ENCODE data around the gene TRIM37. TPM values are rescaled to one million over a fixed set of nuclear protein-coding genes. Genes with fewer than 3 reads are reported as not detected.
"Not testable (repeated sequence)": the region's sequence is repeated elsewhere in the genome, so short reads cannot be mapped to it uniquely, and the experiment has no call there.

The TRIM37 gene
- total RNA-seq, 1 donor from 2014 or later = 27.7 TPM

- no peaks in the 10 kb centered on the region for H3K9me3 Mint-ChIP-seq
- no peak overlapping the region for H3K27ac Mint-ChIP-seq
- H3K4me3 Mint-ChIP-seq = no peak overlapping the region
- intact Hi-C loops (cut with micrococcal nuclease) = no loop called here
- DNase-seq (ENCODE audit: low spot score) = no peak
- no peaks in the 10 kb centered on the region for H3K27me3 Mint-ChIP-seq (ENCODE audit: insufficient read depth)
- H3K36me3 Mint-ChIP-seq (ENCODE audit: low read depth) = peaks cover 4% of the 10 kb centered on the region
- peaks cover 6% of the 10 kb centered on the region for H3K4me1 Mint-ChIP-seq (ENCODE audit: low read depth)
Measured at GRCh38 chr17:59139939-59140338, 33.3 kb upstream of the TRIM37 start.

GRCh38 chr17:59138339-59138738 lies 31.7 kb upstream of the TRIM37 start:
- DNase-seq (ENCODE audit: low spot score); H3K4me3 Mint-ChIP-seq; H3K4me1 Mint-ChIP-seq (ENCODE audit: low read depth); H3K27me3 Mint-ChIP-seq (ENCODE audit: insufficient read depth); H3K9me3 Mint-ChIP-seq; H3K36me3 Mint-ChIP-seq (ENCODE audit: low read depth); intact Hi-C loops (cut with micrococcal nuclease); H3K27ac Mint-ChIP-seq: not testable (repeated sequence)

GRCh38 chr17:59131131-59131530 lies 24.5 kb upstream of the TRIM37 start:
- no peak for DNase-seq (ENCODE audit: low spot score)
- Mint-ChIP-seq H3K4me3 (no peak overlapping the region), H3K36me3 (ENCODE audit: low read depth) (peaks cover 10% of the 10 kb centered on the region), H3K27me3 (ENCODE audit: insufficient read depth) (no peaks in the 10 kb centered on the region), H3K9me3 (no peaks in the 10 kb centered on the region), H3K4me1 (ENCODE audit: low read depth) (peaks cover 5% of the 10 kb centered on the region), H3K27ac (no peak overlapping the region)
- intact Hi-C loops (cut with micrococcal nuclease) = no loop called here

- Mint-ChIP-seq H3K4me3 (no peak overlapping the region), H3K27me3 (ENCODE audit: insufficient read depth) (no peaks in the 10 kb centered on the region), H3K9me3 (no peaks in the 10 kb centered on the region), H3K4me1 (ENCODE audit: low read depth) (peaks cover 5% of the 10 kb centered on the region), H3K36me3 (ENCODE audit: low read depth) (peaks cover 11% of the 10 kb centered on the region), H3K27ac (no peak overlapping the region)
- DNase-seq (ENCODE audit: low spot score) = no peak
- intact Hi-C loops (cut with micrococcal nuclease) = no loop called here
Measured at GRCh38 chr17:59129814-59130213, 23.1 kb upstream of the TRIM37 start.

- Mint-ChIP-seq H3K27me3 (ENCODE audit: insufficient read depth) (no peaks in the 10 kb centered on the region), H3K4me1 (ENCODE audit: low read depth) (peaks cover 5% of the 10 kb centered on the region), H3K9me3 (no peaks in the 10 kb centered on the region), H3K27ac (peak overlapping the region; percentile 9), H3K36me3 (ENCODE audit: low read depth) (peaks cover 12% of the 10 kb centered on the region), H3K4me3 (no peak overlapping the region)
- intact Hi-C loops (cut with micrococcal nuclease) = no loop called here
- DNase-seq (ENCODE audit: low spot score) = no peak
Measured at GRCh38 chr17:59126809-59127417, 20.2 kb upstream of the TRIM37 start.

- intact Hi-C loops (cut with micrococcal nuclease) = no loop called here
- H3K27ac Mint-ChIP-seq = no peak overlapping the region
- peaks cover 5% of the 10 kb centered on the region for H3K4me1 Mint-ChIP-seq (ENCODE audit: low read depth)
- DNase-seq (ENCODE audit: low spot score) = no peak
- no peak overlapping the region for H3K4me3 Mint-ChIP-seq
- no peaks in the 10 kb centered on the region for H3K27me3 Mint-ChIP-seq (ENCODE audit: insufficient read depth)
- no peaks in the 10 kb centered on the region for H3K9me3 Mint-ChIP-seq
- peaks cover 12% of the 10 kb centered on the region for H3K36me3 Mint-ChIP-seq (ENCODE audit: low read depth)
Measured at GRCh38 chr17:59124665-59125064, 18.0 kb upstream of the TRIM37 start.

GRCh38 chr17:59121901-59122480 lies 15.3 kb upstream of the TRIM37 start:
- no peaks in the 10 kb centered on the region for H3K27me3 Mint-ChIP-seq (ENCODE audit: insufficient read depth)
- H3K4me1 Mint-ChIP-seq (ENCODE audit: low read depth) = peaks cover 4% of the 10 kb centered on the region
- H3K4me3 Mint-ChIP-seq = no peak overlapping the region
- intact Hi-C loops (cut with micrococcal nuclease) = no loop called here
- H3K27ac Mint-ChIP-seq = peak overlapping the region; percentile 44
- H3K9me3 Mint-ChIP-seq = no peaks in the 10 kb centered on the region
- peaks cover 17% of the 10 kb centered on the region for H3K36me3 Mint-ChIP-seq (ENCODE audit: low read depth)
- DNase-seq (ENCODE audit: low spot score) = no peak

GRCh38 chr17:59115474-59115873 lies 8.8 kb upstream of the TRIM37 start:
- H3K36me3 Mint-ChIP-seq (ENCODE audit: low read depth) = peaks cover 28% of the 10 kb centered on the region
- no peak overlapping the region for H3K4me3 Mint-ChIP-seq
- H3K9me3 Mint-ChIP-seq = no peaks in the 10 kb centered on the region
- intact Hi-C loops (cut with micrococcal nuclease) = no loop called here
- no peaks in the 10 kb centered on the region for H3K27me3 Mint-ChIP-seq (ENCODE audit: insufficient read depth)
- H3K4me1 Mint-ChIP-seq (ENCODE audit: low read depth) = peaks cover 18% of the 10 kb centered on the region
- no peak for DNase-seq (ENCODE audit: low spot score)
- no peak overlapping the region for H3K27ac Mint-ChIP-seq

GRCh38 chr17:59111539-59111938 lies 4.9 kb upstream of the TRIM37 start:
- no peak for DNase-seq (ENCODE audit: low spot score)
- peaks cover 42% of the 10 kb centered on the region for H3K4me1 Mint-ChIP-seq (ENCODE audit: low read depth)
- H3K27me3 Mint-ChIP-seq (ENCODE audit: insufficient read depth) = peaks cover 1% of the 10 kb centered on the region
- H3K36me3 Mint-ChIP-seq (ENCODE audit: low read depth) = peaks cover 28% of the 10 kb centered on the region
- H3K27ac Mint-ChIP-seq = no peak overlapping the region
- H3K4me3 Mint-ChIP-seq = no peak overlapping the region
- intact Hi-C loops (cut with micrococcal nuclease) = no loop called here
- no peaks in the 10 kb centered on the region for H3K9me3 Mint-ChIP-seq

- H3K9me3 Mint-ChIP-seq = no peaks in the 10 kb centered on the region
- peak overlapping the region; percentile 0 for H3K27ac Mint-ChIP-seq
- no peak for DNase-seq (ENCODE audit: low spot score)
- H3K4me1 Mint-ChIP-seq (ENCODE audit: low read depth) = peaks cover 43% of the 10 kb centered on the region
- no peak overlapping the region for H3K4me3 Mint-ChIP-seq
- peaks cover 1% of the 10 kb centered on the region for H3K27me3 Mint-ChIP-seq (ENCODE audit: insufficient read depth)
- intact Hi-C loops (cut with micrococcal nuclease) = no loop called here
- peaks cover 28% of the 10 kb centered on the region for H3K36me3 Mint-ChIP-seq (ENCODE audit: low read depth)
Measured at GRCh38 chr17:59110973-59111372, 4.3 kb upstream of the TRIM37 start.

GRCh38 chr17:59108400-59109102 lies 1.9 kb upstream of the TRIM37 start:
- peak overlapping the region; percentile 56 for H3K4me3 Mint-ChIP-seq
- peaks cover 25% of the 10 kb centered on the region for H3K36me3 Mint-ChIP-seq (ENCODE audit: low read depth)
- peaks cover 1% of the 10 kb centered on the region for H3K27me3 Mint-ChIP-seq (ENCODE audit: insufficient read depth)
- DNase-seq (ENCODE audit: low spot score) = no peak
- peaks cover 60% of the 10 kb centered on the region for H3K4me1 Mint-ChIP-seq (ENCODE audit: low read depth)
- intact Hi-C loops (cut with micrococcal nuclease) = loop anchor here (5.0 to 10.0 kb wide), 4 partner anchors 476 to 1284 kb away; partner anchors contain the start of genes CLTC and USP32
- no peak overlapping the region for H3K27ac Mint-ChIP-seq
- H3K9me3 Mint-ChIP-seq = no peaks in the 10 kb centered on the region

GRCh38 chr17:59107306-59107670 lies 608 bp upstream of the TRIM37 start:
- Mint-ChIP-seq H3K9me3 (no peaks in the 10 kb centered on the region), H3K4me1 (ENCODE audit: low read depth) (peaks cover 65% of the 10 kb centered on the region), H3K27ac (peak overlapping the region; percentile 90), H3K36me3 (ENCODE audit: low read depth) (peaks cover 28% of the 10 kb centered on the region), H3K27me3 (ENCODE audit: insufficient read depth) (peaks cover 1% of the 10 kb centered on the region), H3K4me3 (peak overlapping the region; percentile 97)
- DNase-seq (ENCODE audit: low spot score) = no peak
- intact Hi-C loops (cut with micrococcal nuclease) = loop anchor here (2.0 to 10.0 kb wide), 6 partner anchors 458 to 1285 kb away; partner anchors contain the start of genes CLTC, DHX40, PTRH2 and USP32

- intact Hi-C loops (cut with micrococcal nuclease) = loop anchor here (1.0 to 10.0 kb wide), 10 partner anchors 49 to 1286 kb away; partner anchors contain the start of genes CLTC, DHX40, GDPD1 and PRR11
- peak overlapping the region; percentile 97 for H3K4me3 Mint-ChIP-seq
- H3K9me3 Mint-ChIP-seq = no peaks in the 10 kb centered on the region
- H3K27ac Mint-ChIP-seq = peak overlapping the region; percentile 90
- peaks cover 59% of the 10 kb centered on the region for H3K4me1 Mint-ChIP-seq (ENCODE audit: low read depth)
- peaks cover 1% of the 10 kb centered on the region for H3K27me3 Mint-ChIP-seq (ENCODE audit: insufficient read depth)
- peak; percentile 63 for DNase-seq (ENCODE audit: low spot score)
- peaks cover 27% of the 10 kb centered on the region for H3K36me3 Mint-ChIP-seq (ENCODE audit: low read depth)
Measured at GRCh38 chr17:59105852-59106462, 723 bp downstream of the TRIM37 start.

Measured in activated T-helper 1 cell treated with anti-CD3 and anti-CD28 coated beads, Interleukin-12 subunit alpha, Interleukin-12 subunit beta, Interleukin-2, Interleukin-4 antibody, amounts not matched to agents 30 ng/mL and 10 ng/mL and 1 ng/mL, durations not matched to agents 14 hours and 24 hours and 36 hours (primary cell).